Sigmoid colon (tissue), 4 donors: ENCODE measurements around the gene SMG5.

Experiments used
- CTCF ChIP-seq, 4 experiments: fragments of 450-650 bp in 3 of 4; fragments of 200-600 bp in 1 of 4; IDR thresholded peaks; one replicate each; pipeline ENCODE4 v1.5.1; 2016 to 2019; ENCODE audit warnings: antibody characterized with exemption in 4 of 4, mild to moderate bottlenecking in 3 of 4, moderate library complexity in 2 of 4
- POLR2AphosphoS5 ChIP-seq, 4 donors: sonication (generic); formaldehyde crosslinking; IDR thresholded peaks; one replicate each; pipeline ENCODE4 v1.6.1; 2017; ENCODE audit warnings: antibody characterized with exemption in 4 of 4

DNA sequence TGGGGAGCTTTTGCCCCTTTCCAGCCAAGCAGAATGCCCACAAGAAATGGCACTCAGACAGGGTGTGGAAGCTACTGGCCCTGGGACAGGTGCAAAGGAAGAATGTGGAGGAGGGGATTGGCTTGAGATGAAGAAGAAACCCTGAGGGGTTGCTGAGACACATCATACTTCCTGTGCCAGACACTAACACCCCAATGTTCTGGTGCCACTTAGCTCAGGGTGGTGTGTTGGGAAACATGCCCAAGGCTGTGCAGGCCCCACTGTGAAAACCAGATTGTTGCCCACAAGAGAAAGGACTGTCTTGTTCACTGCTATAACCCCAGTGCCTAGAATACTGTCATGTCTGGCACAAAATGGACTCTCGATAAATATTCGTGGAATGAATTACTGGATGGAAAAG lies 24.9 kb downstream of the SMG5 start:
- TF ChIP-seq CTCF (IDR thresholded peaks at IDR 0.05) (no peak), POLR2AphosphoS5 (IDR thresholded peaks at IDR 0.05) (no peak)
